Nephron progenitor cell (in vitro differentiated cells): ENCODE results near the gene ME2.

ENCODE experiments used
- DNase-seq: peaks from one replicate; pipeline ENCODE4 v3.0.0; 2021
- H3K27ac Mint-ChIP-seq: 2 replicates; pipeline ENCODE4 v1.8.0; 2021; ENCODE audit warnings: mild to moderate bottlenecking, moderate library complexity, mixed read lengths
- H3K27me3 Mint-ChIP-seq: 2 replicates; pipeline ENCODE4 v1.8.0; 2021; ENCODE audit warnings: mild to moderate bottlenecking, low read depth, mixed read lengths; ENCODE audit not compliant: poor library complexity
- H3K36me3 Mint-ChIP-seq: 2 replicates; pipeline ENCODE4 v1.8.0; 2021; ENCODE audit warnings: low read depth, mixed read lengths
- H3K4me1 Mint-ChIP-seq: 2 replicates; pipeline ENCODE4 v1.8.0; 2021; ENCODE audit warnings: mixed read lengths
- H3K4me3 Mint-ChIP-seq: 2 replicates; pipeline ENCODE4 v1.8.0; 2021; ENCODE audit warnings: mild to moderate bottlenecking, moderate library complexity, mixed read lengths
- H3K9me3 Mint-ChIP-seq: 2 replicates; pipeline ENCODE4 v1.8.0; 2021; ENCODE audit warnings: mild to moderate bottlenecking, moderate library complexity, mixed read lengths
- CTCF ChIP-seq: fragments of 200-600 bp; sonication (generic); IDR thresholded peaks from 2 replicates; pipeline ENCODE4 v1.5.0; 2021; ENCODE audit warnings: antibody characterized with exemption

Gene ME2

GRCh38 chr18:50863840-50864375, 15.0 kb upstream of the ME2 start:
- Mint-ChIP-seq H3K4me1 (no peaks in the 10 kb centered on the region), H3K27me3 (peaks cover 7% of the 10 kb centered on the region), H3K36me3 (no peaks in the 10 kb centered on the region), H3K9me3 (no peaks in the 10 kb centered on the region), H3K27ac (no peak overlapping the region), H3K4me3 (no peak overlapping the region)
- no peak for DNase-seq
- TF ChIP-seq CTCF: no peak

DNA sequence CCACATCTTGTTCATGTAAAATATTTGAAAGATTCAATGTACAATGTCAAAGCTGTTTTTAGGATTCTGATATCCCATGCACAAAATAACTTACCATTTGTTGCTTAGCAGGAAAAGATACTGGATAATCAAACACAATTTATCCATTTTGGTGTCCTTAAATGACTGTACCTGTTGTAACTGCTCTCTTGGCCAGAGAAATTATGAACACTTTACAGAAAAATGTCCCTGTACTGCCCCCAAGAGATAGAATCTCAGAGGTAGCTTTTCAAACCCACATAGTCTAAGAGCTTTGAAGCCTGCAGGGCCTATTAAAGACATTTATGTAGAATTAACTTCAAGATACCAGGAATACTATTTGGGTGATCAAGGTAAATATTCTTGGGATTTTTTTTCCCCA, 12.2 kb upstream of the ME2 start:
- DNase-seq: no peak
- no peak for TF ChIP-seq CTCF
- H3K4me1 Mint-ChIP-seq: no peaks in the 10 kb centered on the region
- no peak overlapping the region for H3K27ac Mint-ChIP-seq
- no peaks in the 10 kb centered on the region for H3K9me3 Mint-ChIP-seq
- no peak overlapping the region for H3K4me3 Mint-ChIP-seq
- peaks cover 3% of the 10 kb centered on the region for H3K27me3 Mint-ChIP-seq
- no peaks in the 10 kb centered on the region for H3K36me3 Mint-ChIP-seq

- Mint-ChIP-seq H3K9me3 (no peaks in the 10 kb centered on the region), H3K27ac (no peak overlapping the region), H3K4me3 (no peak overlapping the region), H3K36me3 (no peaks in the 10 kb centered on the region), H3K27me3 (no peaks in the 10 kb centered on the region), H3K4me1 (no peaks in the 10 kb centered on the region)
- no peak for TF ChIP-seq CTCF
- DNase-seq: no peak
Observed at GRCh38 chr18:50869150-50869549, 9.8 kb upstream of the ME2 start.

- H3K4me3 Mint-ChIP-seq: no peak overlapping the region
Observed at GRCh38 chr18:50870138-50870845, 8.6 kb upstream of the ME2 start.

GRCh38 chr18:50871846-50872245, 7.1 kb upstream of the ME2 start:
- no peaks in the 10 kb centered on the region for H3K27me3 Mint-ChIP-seq
- no peak for DNase-seq
- H3K9me3 Mint-ChIP-seq: no peaks in the 10 kb centered on the region
- no peak overlapping the region for H3K4me3 Mint-ChIP-seq
- no peak for TF ChIP-seq CTCF
- no peaks in the 10 kb centered on the region for H3K36me3 Mint-ChIP-seq
- H3K4me1 Mint-ChIP-seq: no peaks in the 10 kb centered on the region
- no peak overlapping the region for H3K27ac Mint-ChIP-seq

More at GRCh38 chr18:50870138-50870845, 8.6 kb upstream of the ME2 start:
- no peak overlapping the region for H3K27ac Mint-ChIP-seq
- no peaks in the 10 kb centered on the region for H3K36me3 Mint-ChIP-seq
- DNase-seq: no peak
- no peaks in the 10 kb centered on the region for H3K27me3 Mint-ChIP-seq
- H3K9me3 Mint-ChIP-seq: no peaks in the 10 kb centered on the region
- H3K4me1 Mint-ChIP-seq: no peaks in the 10 kb centered on the region
- TF ChIP-seq CTCF: no peak

- H3K36me3 Mint-ChIP-seq: no peaks in the 10 kb centered on the region
- no peak for DNase-seq
- no peak overlapping the region for H3K27ac Mint-ChIP-seq
- H3K9me3 Mint-ChIP-seq: no peaks in the 10 kb centered on the region
- TF ChIP-seq CTCF: no peak
- H3K4me3 Mint-ChIP-seq: no peak overlapping the region
- H3K4me1 Mint-ChIP-seq: peaks cover 17% of the 10 kb centered on the region
- H3K27me3 Mint-ChIP-seq: peaks cover 4% of the 10 kb centered on the region
Observed at GRCh38 chr18:50875966-50876536, 2.9 kb upstream of the ME2 start.
